Ovary (tissue), 3 donors: ENCODE data around the gene WDFY1.

Source experiments
- EP300 ChIP-seq: sonication (generic); formaldehyde crosslinking; IDR thresholded peaks from one replicate; pipeline ENCODE4 v1.6.1; 2017; ENCODE audit warnings: antibody characterized with exemption
- POLR2A ChIP-seq: fragments of 450-650 bp; IDR thresholded peaks from one replicate; pipeline ENCODE4 v1.6.1; 2017; ENCODE audit warnings: antibody characterized with exemption, mild to moderate bottlenecking, moderate library complexity
- TF ChIP-seq, protein P1 (sequence below), 3 donors: fragments of 450-650 bp in 2 of 3; fragments of 200-600 bp in 1 of 3; IDR thresholded peaks; one replicate each; pipeline versions ENCODE4 v1.5.1 to v1.8.0; 2016 to 2022; ENCODE audit warnings: antibody characterized with exemption in 3 of 3, mild to moderate bottlenecking in 1 of 3
- donor health status: DM: no; HTN: no; CAD: no.

- TF ChIP-seq POLR2A (no peak), EP300 (no peak)
- TF ChIP-seq, protein P1, sequence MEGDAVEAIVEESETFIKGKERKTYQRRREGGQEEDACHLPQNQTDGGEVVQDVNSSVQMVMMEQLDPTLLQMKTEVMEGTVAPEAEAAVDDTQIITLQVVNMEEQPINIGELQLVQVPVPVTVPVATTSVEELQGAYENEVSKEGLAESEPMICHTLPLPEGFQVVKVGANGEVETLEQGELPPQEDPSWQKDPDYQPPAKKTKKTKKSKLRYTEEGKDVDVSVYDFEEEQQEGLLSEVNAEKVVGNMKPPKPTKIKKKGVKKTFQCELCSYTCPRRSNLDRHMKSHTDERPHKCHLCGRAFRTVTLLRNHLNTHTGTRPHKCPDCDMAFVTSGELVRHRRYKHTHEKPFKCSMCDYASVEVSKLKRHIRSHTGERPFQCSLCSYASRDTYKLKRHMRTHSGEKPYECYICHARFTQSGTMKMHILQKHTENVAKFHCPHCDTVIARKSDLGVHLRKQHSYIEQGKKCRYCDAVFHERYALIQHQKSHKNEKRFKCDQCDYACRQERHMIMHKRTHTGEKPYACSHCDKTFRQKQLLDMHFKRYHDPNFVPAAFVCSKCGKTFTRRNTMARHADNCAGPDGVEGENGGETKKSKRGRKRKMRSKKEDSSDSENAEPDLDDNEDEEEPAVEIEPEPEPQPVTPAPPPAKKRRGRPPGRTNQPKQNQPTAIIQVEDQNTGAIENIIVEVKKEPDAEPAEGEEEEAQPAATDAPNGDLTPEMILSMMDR (IDR thresholded peaks at IDR 0.05), result no peak
Observed at GRCh38 chr2:223865124-223865523, 80.0 kb downstream of the WDFY1 start.
